Activated T-cell treated with anti-CD3 and anti-CD28 coated beads for 48 hours (primary cell): ENCODE data around the gene SPATS2L.

Experiments used
- DNase-seq: peaks from one replicate; pipeline ENCODE4 v3.0.0-alpha.2; 2020; ENCODE audit warnings: low read depth

SPATS2L gene

GRCh38 chr2:200377355-200378336, 71.2 kb downstream of the SPATS2L start:
- DNase-seq: no peak

DNA sequence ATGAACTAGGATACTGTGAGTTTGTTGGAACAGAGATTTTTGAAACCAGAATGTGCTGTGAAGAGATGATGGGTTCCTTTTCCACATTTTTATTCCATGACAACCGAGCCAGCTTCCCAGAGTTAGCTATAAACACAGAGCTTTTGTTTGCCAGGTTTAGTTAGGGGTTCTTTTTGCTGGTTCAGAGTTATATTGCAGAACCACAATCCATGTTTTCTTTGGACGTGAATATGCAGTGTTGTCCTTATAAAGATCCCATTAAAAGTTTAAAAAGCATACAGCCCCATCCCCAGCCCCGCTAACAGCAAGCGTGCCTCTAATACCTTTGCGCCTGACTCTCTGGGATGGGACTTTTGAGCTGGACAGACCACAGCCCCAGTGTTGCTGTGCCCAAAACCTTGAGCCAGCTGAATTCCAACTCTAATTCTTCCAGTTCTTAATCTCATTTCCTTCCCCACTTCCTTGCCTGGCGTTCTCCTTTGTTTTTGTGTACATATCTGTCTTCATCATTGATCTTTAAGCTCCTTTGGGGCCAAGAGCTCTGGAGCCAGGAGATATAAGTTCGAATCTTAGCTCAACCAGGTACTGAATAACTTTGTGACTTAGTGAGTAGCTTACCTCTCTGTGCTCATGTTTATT, 72.3 kb downstream of the SPATS2L start:
- no peak for DNase-seq

DNA sequence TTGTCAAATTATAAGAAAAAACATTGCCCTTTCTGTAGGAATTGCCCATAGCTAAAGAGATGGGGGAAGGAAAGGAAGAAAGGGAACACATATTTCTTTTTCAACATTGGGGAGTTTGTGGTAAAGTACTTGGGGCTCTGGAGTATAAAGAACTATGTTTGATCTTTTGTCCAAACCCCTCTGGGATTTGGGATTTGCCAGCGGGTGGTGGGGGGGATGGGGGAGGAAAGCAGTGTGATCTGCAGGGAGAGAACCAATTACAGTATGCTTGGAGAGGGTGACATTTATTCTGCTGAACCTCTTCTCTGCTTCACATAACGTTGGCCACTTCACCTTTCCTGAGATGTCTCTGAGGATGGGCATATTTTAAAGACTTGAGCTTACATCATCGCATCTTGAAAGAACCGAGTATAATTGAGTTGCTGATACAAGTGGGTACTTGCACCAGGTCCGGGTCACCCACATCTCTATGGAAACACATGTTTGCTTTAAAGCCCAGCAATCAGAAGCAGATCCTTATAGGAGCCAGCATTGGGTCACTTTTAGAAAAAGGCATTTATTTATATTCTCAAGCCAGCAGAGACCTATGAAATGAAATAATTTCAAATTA, 73.1 kb downstream of the SPATS2L start:
- no peak for DNase-seq

- DNase-seq: no peak
Measured at GRCh38 chr2:200380091-200380561, 73.6 kb downstream of the SPATS2L start.

- DNase-seq: no peak
Measured at GRCh38 chr2:200380833-200381542, 74.5 kb downstream of the SPATS2L start.

- DNase-seq: no peak
Measured at GRCh38 chr2:200382874-200383273, 76.4 kb downstream of the SPATS2L start.

DNA sequence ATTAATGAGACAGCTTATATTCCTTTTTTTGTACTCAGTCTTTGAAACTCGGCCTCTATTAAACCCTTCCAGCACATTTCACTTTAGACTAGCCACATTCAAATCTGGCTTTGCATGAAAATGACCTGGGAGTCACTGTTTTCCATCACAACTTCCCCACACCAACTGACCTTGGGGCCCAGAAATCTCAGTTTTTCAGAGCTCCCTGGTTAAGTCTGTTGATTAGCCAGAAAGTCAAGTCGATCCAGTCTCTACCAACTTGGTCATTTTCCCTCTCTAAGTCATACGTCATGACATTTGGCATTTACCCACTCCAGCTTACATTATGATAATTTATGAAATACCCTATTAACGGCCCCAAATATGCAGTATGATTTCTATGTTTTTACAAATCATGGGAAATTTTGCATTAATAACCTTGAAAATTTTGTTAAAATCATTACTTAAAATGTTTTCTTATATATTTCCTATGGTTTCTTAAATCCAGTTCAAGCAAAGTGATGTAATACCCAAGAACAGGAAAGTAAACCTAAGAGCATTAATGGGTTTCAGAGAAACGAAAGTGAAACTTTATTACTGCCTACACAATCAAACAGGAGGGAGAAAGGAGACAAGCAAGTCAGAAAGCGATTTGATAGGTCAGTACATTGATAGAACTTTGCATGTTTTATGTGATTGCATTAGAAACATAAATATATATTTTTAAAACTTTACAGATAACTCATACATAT, 77.1 kb downstream of the SPATS2L start:
- DNase-seq: no peak

- no peak for DNase-seq
Measured at GRCh38 chr2:200385063-200385635, 78.7 kb downstream of the SPATS2L start.

DNA sequence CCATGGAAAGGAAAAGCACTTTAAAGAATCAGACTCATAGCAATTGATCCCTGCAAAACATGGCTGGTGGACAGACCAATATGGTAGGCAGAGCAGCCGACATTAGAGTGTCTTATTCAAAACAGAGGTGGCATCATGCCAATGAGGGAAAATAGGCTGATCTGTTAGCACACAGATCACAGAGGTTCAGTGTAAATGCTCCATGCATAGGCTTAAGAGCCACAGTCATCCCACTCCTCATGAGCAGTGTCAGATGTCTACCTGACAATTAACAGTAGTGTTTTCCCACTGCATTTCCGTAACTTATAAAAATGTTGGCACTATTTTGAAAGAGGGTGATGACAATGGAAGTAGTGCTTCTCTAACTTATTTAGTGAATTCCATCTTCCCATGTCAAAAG, 86.7 kb downstream of the SPATS2L start:
- DNase-seq: no peak

- no peak for DNase-seq
Measured at GRCh38 chr2:200394045-200394444, 87.6 kb downstream of the SPATS2L start.

GRCh38 chr2:200396781-200397242, 90.3 kb downstream of the SPATS2L start:
- no peak for DNase-seq

- no peak for DNase-seq
Measured at GRCh38 chr2:200397785-200398184, 91.3 kb downstream of the SPATS2L start.

- DNase-seq: no peak
Measured at GRCh38 chr2:200399046-200399445, 92.6 kb downstream of the SPATS2L start.

GRCh38 chr2:200399636-200400035, 93.1 kb downstream of the SPATS2L start:
- no peak for DNase-seq

- DNase-seq: no peak
Measured at GRCh38 chr2:200403814-200404213, 97.3 kb downstream of the SPATS2L start.

GRCh38 chr2:200404615-200405014, 98.1 kb downstream of the SPATS2L start:
- no peak for DNase-seq

- DNase-seq: no peak
Measured at GRCh38 chr2:200405599-200406298, 99.3 kb downstream of the SPATS2L start.

GRCh38 chr2:200406379-200406778, 99.9 kb downstream of the SPATS2L start:
- no peak for DNase-seq

GRCh38 chr2:200408428-200409316, 102.2 kb downstream of the SPATS2L start:
- DNase-seq: no peak
